Coronary artery (tissue), 2 donors: ENCODE measurements around the gene SIKE1.
A peak's percentile ranks its signal among the peaks of the same experiment; 100 is the strongest.
"Not testable (repeated sequence)": the region's sequence is repeated elsewhere in the genome, so short reads cannot be mapped to it uniquely, and the experiment has no call there.

Source experiments
- DNase-seq: peaks from one replicate; pipeline ENCODE4 v3.0.0-alpha.2; 2017; ENCODE audit warnings: low spot score
- H3K27ac ChIP-seq, 2 donors: fragments of 200-600 bp; sonication (generic); one replicate each; pipeline ENCODE4 v1.5.1; 2016 to 2019
- H3K4me3 ChIP-seq: fragments of 200-600 bp; sonication (generic); 2 replicates; pipeline ENCODE4 v1.5.1; 2016; ENCODE audit warnings: mild to moderate bottlenecking, moderate library complexity
- CTCF ChIP-seq: fragments of 200-600 bp; sonication (generic); IDR thresholded peaks from one replicate; pipeline ENCODE4 v1.5.1; 2019; ENCODE audit warnings: antibody characterized with exemption

Gene SIKE1

GRCh38 chr1:114780344-114781226 is at the start of gene SIKE1:
Gene SIKE1 (minus strand): TSS chr1:114780685. CDS start chr1:114780607, 78 bp downstream.
- Histone ChIP-seq H3K4me3 (peak within 1 kb of the TSS; percentile 78), H3K27ac (peak within 1 kb of the TSS; percentile 79 to 84)
- peak; percentile 91 for DNase-seq
- no peak for TF ChIP-seq CTCF

GRCh38 chr1:114830075-114830474 is 49.6 kb upstream of the SIKE1 start:
- DNase-seq, H3K4me3 ChIP-seq, H3K27ac ChIP-seq: not testable (repeated sequence)

- no peak overlapping the region for H3K4me3 ChIP-seq
- no peak overlapping the region for H3K27ac ChIP-seq
- TF ChIP-seq CTCF = no peak
- no peak for DNase-seq
These were observed 47.8 kb upstream of the SIKE1 start for GRCh38 chr1:114828251-114828650.

DNA sequence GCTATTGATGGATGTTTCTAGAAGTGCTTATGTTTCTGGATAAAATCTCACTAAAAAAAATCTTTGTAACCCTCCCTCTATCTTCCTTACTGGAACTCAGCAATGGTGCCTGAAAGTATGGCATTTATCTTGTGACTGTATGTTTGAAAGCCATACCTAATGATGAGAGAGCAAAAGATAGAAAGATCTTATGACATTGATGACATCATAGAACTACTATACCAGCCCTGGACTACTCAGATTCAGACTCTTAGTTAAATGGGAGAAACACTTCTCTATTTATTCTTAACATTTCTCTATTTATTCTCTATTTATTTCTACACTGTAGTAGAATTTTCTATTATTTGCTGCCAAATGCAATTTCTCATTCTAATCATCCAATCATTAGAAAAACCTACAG is 41.5 kb upstream of the SIKE1 start:
- no peak overlapping the region for H3K27ac ChIP-seq
- no peak for DNase-seq
- H3K4me3 ChIP-seq = no peak overlapping the region
- TF ChIP-seq CTCF = no peak

DNA sequence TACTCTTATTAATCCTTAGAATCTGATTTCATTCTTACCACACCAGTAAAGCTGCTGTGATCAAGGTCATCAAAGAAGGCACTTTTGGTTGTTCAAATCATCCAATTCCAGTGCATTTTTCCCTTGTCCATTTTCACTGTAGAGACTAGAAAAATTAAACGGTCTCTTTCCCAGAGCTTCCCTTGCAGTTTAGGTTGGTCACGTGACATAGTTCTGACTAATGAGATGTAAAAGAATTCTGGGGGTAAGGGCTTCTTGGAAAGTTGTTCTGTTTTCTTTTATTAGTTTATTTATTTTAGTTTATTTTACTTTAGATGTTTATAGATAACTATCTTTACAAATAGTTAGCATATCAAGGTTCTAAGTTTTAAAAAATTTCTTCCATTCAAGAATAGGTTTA is 39.9 kb upstream of the SIKE1 start:
- no peak overlapping the region for H3K4me3 ChIP-seq
- no peak for DNase-seq
- no peak for TF ChIP-seq CTCF
- H3K27ac ChIP-seq = no peak overlapping the region

DNA sequence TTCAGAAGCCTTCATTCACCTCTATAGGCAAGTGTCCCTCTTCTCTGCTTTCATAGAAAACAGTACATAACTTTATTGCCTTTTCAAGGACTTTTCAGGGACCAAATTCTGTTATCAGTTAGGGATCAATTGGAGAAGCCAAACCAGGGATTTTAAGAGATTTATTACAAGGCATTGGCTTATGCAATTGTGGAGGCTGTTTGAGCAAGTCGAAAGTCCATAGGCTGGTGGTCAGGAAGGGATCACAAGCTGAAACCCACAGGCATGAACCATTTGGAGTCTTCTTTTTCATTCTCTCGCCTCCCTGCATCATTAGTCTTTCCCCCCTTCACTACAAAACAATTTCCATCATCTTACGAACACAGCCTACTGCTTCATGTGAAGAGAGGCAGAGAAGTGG is 39.4 kb upstream of the SIKE1 start:
- TF ChIP-seq CTCF = no peak
- Histone ChIP-seq H3K27ac (no peak overlapping the region), H3K4me3 (no peak overlapping the region)
- no peak for DNase-seq

DNA sequence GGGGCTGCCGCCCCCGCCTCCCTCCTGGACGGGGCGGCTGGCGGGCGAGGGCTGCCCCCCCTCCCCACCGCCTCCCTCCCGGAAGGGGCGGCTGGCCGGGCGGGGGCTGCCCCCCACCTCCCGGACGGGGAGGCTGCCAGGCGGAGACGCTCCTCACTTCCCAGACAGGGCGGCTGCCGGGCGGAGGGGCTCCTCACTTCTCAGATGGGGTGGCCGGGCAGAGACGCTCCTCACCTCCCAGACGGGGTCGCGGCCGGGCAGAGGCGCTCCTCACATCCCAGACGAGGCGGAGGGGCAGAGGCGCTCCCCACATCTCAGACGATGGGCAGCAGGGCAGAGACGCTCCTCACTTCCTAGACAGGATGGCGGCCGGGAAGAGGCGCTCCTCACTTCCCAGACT is 24.0 kb upstream of the SIKE1 start:
- H3K4me3 ChIP-seq, H3K27ac ChIP-seq, DNase-seq: not testable (repeated sequence)

DNA sequence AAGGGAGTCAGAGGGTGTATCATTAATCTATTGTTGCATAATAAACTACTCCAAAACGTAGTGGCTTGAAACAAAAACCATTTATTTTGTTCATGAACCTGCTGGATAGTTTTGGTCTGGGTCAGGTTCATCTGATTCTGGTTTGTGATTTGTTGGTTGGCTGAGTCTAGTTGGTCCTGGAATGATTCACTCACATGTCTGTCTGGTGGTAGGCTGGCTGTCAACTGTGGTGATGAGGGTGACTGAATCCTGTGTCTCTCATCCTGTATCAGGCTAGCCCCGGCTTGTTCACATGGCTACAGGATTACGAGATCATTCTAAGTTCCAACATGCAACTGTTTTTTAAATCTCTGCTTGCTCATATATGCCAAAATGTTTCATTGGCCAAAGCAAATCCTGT is 22.5 kb upstream of the SIKE1 start:
- DNase-seq = no peak
- TF ChIP-seq CTCF = no peak
- H3K27ac ChIP-seq = no peak overlapping the region
- H3K4me3 ChIP-seq = no peak overlapping the region
